ENCODE results near the gene MUC2.
"Not testable (repeated sequence)": the region's sequence is repeated elsewhere in the genome, so short reads cannot be mapped to it uniquely, and the experiment has no call there.

Gene MUC2

GRCh38 chr11:1108246-1108900 is 33.7 kb downstream of the MUC2 start:
- no peak for ATAC-seq

- no peak for ATAC-seq
Observed at GRCh38 chr11:1109101-1109917, 34.6 kb downstream of the MUC2 start.

GRCh38 chr11:1109918-1110705 is 35.4 kb downstream of the MUC2 start:
- no peak for ATAC-seq

- no peak for ATAC-seq
Observed at GRCh38 chr11:1111545-1112212, 37.0 kb downstream of the MUC2 start.

- no peak for ATAC-seq
Observed at GRCh38 chr11:1112351-1113191, 37.9 kb downstream of the MUC2 start.

- no peak for ATAC-seq
Observed at GRCh38 chr11:1113405-1114201, 38.9 kb downstream of the MUC2 start.

- ATAC-seq: not testable (repeated sequence)
Observed at GRCh38 chr11:1115292-1115691, 40.6 kb downstream of the MUC2 start.

- no peak for ATAC-seq
Observed at GRCh38 chr11:1116104-1116503, 41.4 kb downstream of the MUC2 start.

GRCh38 chr11:1116666-1117390 is 42.2 kb downstream of the MUC2 start:
- no peak for ATAC-seq

- ATAC-seq: no peak
Observed at GRCh38 chr11:1117992-1118391, 43.3 kb downstream of the MUC2 start.

GRCh38 chr11:1118755-1119603 is 44.3 kb downstream of the MUC2 start:
- ATAC-seq: no peak

GRCh38 chr11:1119604-1120146 is 45.0 kb downstream of the MUC2 start:
- no peak for ATAC-seq

GRCh38 chr11:1120532-1121330 is 46.1 kb downstream of the MUC2 start:
- no peak for ATAC-seq

GRCh38 chr11:1121331-1121812 is 46.7 kb downstream of the MUC2 start:
- ATAC-seq: no peak

GRCh38 chr11:1121813-1122663 is 47.4 kb downstream of the MUC2 start:
- ATAC-seq: no peak

GRCh38 chr11:1122664-1123002 is 48.0 kb downstream of the MUC2 start:
- no peak for ATAC-seq

- no peak for ATAC-seq
Observed at GRCh38 chr11:1123970-1124369, 49.3 kb downstream of the MUC2 start.
